GM23338 (cell line): ENCODE data around the gene CXCL6.

Source experiments
- CREB1 ChIP-seq: fragments of 250-450 bp; sonication (Bioruptor Pico); IDR thresholded peaks from 2 replicates; pipeline ENCODE4 v1.5.0; 2020; ENCODE audit warnings: low read depth, mild to moderate bottlenecking, moderate library complexity
- CTCF ChIP-seq, 2 experiments: fragments of 200-600 bp in 1 of 2; sonication (generic) in 1 of 2; conservative IDR thresholded peaks; 2 replicates each; pipeline versions ENCODE4 v1.5.1 to v1.6.1; 2016 to 2017; ENCODE audit warnings: antibody characterized with exemption in 2 of 2, low read depth in 2 of 2, mild to moderate bottlenecking in 2 of 2, moderate library complexity in 1 of 2
- ETS1 ChIP-seq: IDR thresholded peaks from 2 replicates; pipeline ENCODE4 v1.6.1; 2016; ENCODE audit warnings: antibody characterized with exemption
- EZH2 ChIP-seq: fragments of 200-600 bp; sonication (generic); IDR thresholded peaks from one replicate; pipeline ENCODE4 v1.8.0; 2017; ENCODE audit warnings: antibody characterized with exemption, mild to moderate bottlenecking, low read depth; ENCODE audit not compliant: unreplicated experiment
- EZH2phosphoT487 ChIP-seq: fragments of 200-600 bp; sonication (generic); IDR thresholded peaks from one replicate; pipeline ENCODE4 v1.8.1; 2018; ENCODE audit warnings: antibody characterized with exemption; ENCODE audit not compliant: unreplicated experiment
- JUNB ChIP-seq: IDR thresholded peaks from one replicate; pipeline ENCODE4 v1.6.1; 2016; ENCODE audit warnings: antibody characterized with exemption; ENCODE audit not compliant: unreplicated experiment
- POLR2AphosphoS5 ChIP-seq: IDR thresholded peaks from 2 replicates; pipeline ENCODE4 v1.6.1; 2016; ENCODE audit warnings: antibody characterized with exemption, low read depth
- STAT1 ChIP-seq: IDR thresholded peaks from one replicate; pipeline ENCODE4 v1.6.1; 2016; ENCODE audit warnings: antibody characterized with exemption; ENCODE audit not compliant: unreplicated experiment
- ZNF331 ChIP-seq: fragments of 250-450 bp; sonication (Bioruptor Pico); IDR thresholded peaks from 2 replicates; pipeline ENCODE4 v1.5.0; 2020; ENCODE audit warnings: low read depth, mild to moderate bottlenecking, moderate library complexity
- TF ChIP-seq, protein P1 (sequence below): IDR thresholded peaks from one replicate; pipeline ENCODE4 v1.6.1; 2018; ENCODE audit warnings: antibody characterized with exemption; ENCODE audit not compliant: unreplicated experiment

- TF ChIP-seq CTCF (conservative IDR thresholded peaks at IDR 0.05; ENCODE audit: low read depth in 2 of 2) (no peak), JUNB (no peak), EZH2 (no peak), POLR2AphosphoS5 (no peak), ETS1 (no peak), EZH2phosphoT487 (no peak), STAT1 (no peak), CREB1 (CRISPR knock-in tag) (no peak), ZNF331 (no peak)
- TF ChIP-seq, protein P1, sequence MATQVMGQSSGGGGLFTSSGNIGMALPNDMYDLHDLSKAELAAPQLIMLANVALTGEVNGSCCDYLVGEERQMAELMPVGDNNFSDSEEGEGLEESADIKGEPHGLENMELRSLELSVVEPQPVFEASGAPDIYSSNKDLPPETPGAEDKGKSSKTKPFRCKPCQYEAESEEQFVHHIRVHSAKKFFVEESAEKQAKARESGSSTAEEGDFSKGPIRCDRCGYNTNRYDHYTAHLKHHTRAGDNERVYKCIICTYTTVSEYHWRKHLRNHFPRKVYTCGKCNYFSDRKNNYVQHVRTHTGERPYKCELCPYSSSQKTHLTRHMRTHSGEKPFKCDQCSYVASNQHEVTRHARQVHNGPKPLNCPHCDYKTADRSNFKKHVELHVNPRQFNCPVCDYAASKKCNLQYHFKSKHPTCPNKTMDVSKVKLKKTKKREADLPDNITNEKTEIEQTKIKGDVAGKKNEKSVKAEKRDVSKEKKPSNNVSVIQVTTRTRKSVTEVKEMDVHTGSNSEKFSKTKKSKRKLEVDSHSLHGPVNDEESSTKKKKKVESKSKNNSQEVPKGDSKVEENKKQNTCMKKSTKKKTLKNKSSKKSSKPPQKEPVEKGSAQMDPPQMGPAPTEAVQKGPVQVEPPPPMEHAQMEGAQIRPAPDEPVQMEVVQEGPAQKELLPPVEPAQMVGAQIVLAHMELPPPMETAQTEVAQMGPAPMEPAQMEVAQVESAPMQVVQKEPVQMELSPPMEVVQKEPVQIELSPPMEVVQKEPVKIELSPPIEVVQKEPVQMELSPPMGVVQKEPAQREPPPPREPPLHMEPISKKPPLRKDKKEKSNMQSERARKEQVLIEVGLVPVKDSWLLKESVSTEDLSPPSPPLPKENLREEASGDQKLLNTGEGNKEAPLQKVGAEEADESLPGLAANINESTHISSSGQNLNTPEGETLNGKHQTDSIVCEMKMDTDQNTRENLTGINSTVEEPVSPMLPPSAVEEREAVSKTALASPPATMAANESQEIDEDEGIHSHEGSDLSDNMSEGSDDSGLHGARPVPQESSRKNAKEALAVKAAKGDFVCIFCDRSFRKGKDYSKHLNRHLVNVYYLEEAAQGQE = no peak
These were observed 38.9 kb downstream of the CXCL6 start for GRCh38 chr4:73875401-73875800.
